ENCODE measurements around the gene PRKD1. TPM values are rescaled to one million over a fixed set of nuclear protein-coding genes. Genes with fewer than 3 reads are reported as not detected.
A peak's percentile ranks its signal among the peaks of the same experiment; 100 is the strongest.

The PRKD1 gene
- total and polyA plus RNA-seq, 2 donors = 2.5 to 5.6 TPM

GRCh38 chr14:29908652-29909577, 18.7 kb downstream of the PRKD1 start:
- Histone ChIP-seq H3K4me1 (ENCODE audit: control insufficient read depth in 2 of 2, insufficient read depth in 2 of 2, low read length in 2 of 2) (no peaks in the 10 kb centered on the region), H3K4me3 (ENCODE audit: low read length in 2 of 2) (no peak overlapping the region), H3K36me3 (ENCODE audit: control insufficient read depth in 2 of 2, insufficient read depth in 2 of 2, low read length in 1 of 2) (no peaks in the 10 kb centered on the region), H3K9me3 (ENCODE audit: control insufficient read depth in 2 of 2, insufficient read depth in 1 of 2, low read length in 1 of 2) (peaks cover 0 to 4% of the 10 kb centered on the region in 2 donors), H3K27me3 (ENCODE audit: control insufficient read depth in 2 of 2, insufficient read depth in 1 of 2, low read length in 1 of 2) (no peaks in the 10 kb centered on the region), H3K27ac (ENCODE audit: low read depth in 1 of 2, low read length in 1 of 2) (no peak overlapping the region)
- WGBS = 92% methylated on average over 26 of the region's 26 CpGs
- no peak for DNase-seq (ENCODE audit: low read depth in 6 of 9, low spot score in 9 of 9)

GRCh38 chr14:29906256-29906870, 21.3 kb downstream of the PRKD1 start:
- no peaks in the 10 kb centered on the region for H3K4me1 ChIP-seq (ENCODE audit: control insufficient read depth in 2 of 2, insufficient read depth in 2 of 2, low read length in 2 of 2)
- H3K27me3 ChIP-seq (ENCODE audit: control insufficient read depth in 2 of 2, insufficient read depth in 1 of 2, low read length in 1 of 2) = no peaks in the 10 kb centered on the region
- no peak overlapping the region for H3K4me3 ChIP-seq (ENCODE audit: low read length in 2 of 2)
- H3K27ac ChIP-seq (ENCODE audit: low read depth in 1 of 2, low read length in 1 of 2) = no peak overlapping the region
- WGBS = 91% methylated on average over 3 of the region's 3 CpGs
- peaks cover 0 to 4% of the 10 kb centered on the region in 2 donors for H3K9me3 ChIP-seq (ENCODE audit: control insufficient read depth in 2 of 2, insufficient read depth in 1 of 2, low read length in 1 of 2)
- DNase-seq (ENCODE audit: low read depth in 6 of 9, low spot score in 9 of 9) = peak in 1 of 9 donors; percentile 29
- no peaks in the 10 kb centered on the region for H3K36me3 ChIP-seq (ENCODE audit: control insufficient read depth in 2 of 2, insufficient read depth in 2 of 2, low read length in 1 of 2)

DNA sequence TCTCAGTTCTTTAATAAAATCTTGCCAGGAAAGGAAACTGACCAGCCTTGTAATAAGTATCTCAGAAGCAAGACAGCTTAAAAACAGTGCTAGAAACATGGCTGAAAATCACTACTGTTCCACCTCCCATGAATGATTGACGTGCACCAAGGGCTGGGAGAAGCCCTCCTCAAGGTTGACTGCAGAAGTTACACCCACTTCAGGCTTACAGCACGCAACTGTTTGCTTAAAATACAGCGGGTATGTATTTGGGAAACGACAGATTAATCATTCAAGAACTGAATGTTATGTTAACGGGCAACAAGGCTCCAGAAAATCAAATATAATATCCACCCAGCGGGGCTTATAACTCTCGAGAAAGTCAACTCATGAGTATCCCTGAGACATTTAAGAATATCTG, 22.1 kb downstream of the PRKD1 start:
- no peaks in the 10 kb centered on the region for H3K27me3 ChIP-seq (ENCODE audit: control insufficient read depth in 2 of 2, insufficient read depth in 1 of 2, low read length in 1 of 2)
- no peak overlapping the region for H3K4me3 ChIP-seq (ENCODE audit: low read length in 2 of 2)
- no peaks in the 10 kb centered on the region for H3K36me3 ChIP-seq (ENCODE audit: control insufficient read depth in 2 of 2, insufficient read depth in 2 of 2, low read length in 1 of 2)
- peaks cover 0 to 4% of the 10 kb centered on the region in 2 donors for H3K9me3 ChIP-seq (ENCODE audit: control insufficient read depth in 2 of 2, insufficient read depth in 1 of 2, low read length in 1 of 2)
- DNase-seq (ENCODE audit: low read depth in 6 of 9, low spot score in 9 of 9) = no peak
- no peaks in the 10 kb centered on the region for H3K4me1 ChIP-seq (ENCODE audit: control insufficient read depth in 2 of 2, insufficient read depth in 2 of 2, low read length in 2 of 2)
- H3K27ac ChIP-seq (ENCODE audit: low read depth in 1 of 2, low read length in 1 of 2) = no peak overlapping the region
- 90% methylated on average over 7 of the region's 7 CpGs for WGBS

GRCh38 chr14:29900609-29901350, 26.9 kb downstream of the PRKD1 start:
- Histone ChIP-seq H3K9me3 (ENCODE audit: control insufficient read depth in 2 of 2, insufficient read depth in 1 of 2, low read length in 1 of 2) (no peaks in the 10 kb centered on the region), H3K4me1 (ENCODE audit: control insufficient read depth in 2 of 2, insufficient read depth in 2 of 2, low read length in 2 of 2) (no peaks in the 10 kb centered on the region), H3K4me3 (ENCODE audit: low read length in 2 of 2) (no peak overlapping the region), H3K27ac (ENCODE audit: low read depth in 1 of 2, low read length in 1 of 2) (no peak overlapping the region), H3K27me3 (ENCODE audit: control insufficient read depth in 2 of 2, insufficient read depth in 1 of 2, low read length in 1 of 2) (no peaks in the 10 kb centered on the region), H3K36me3 (ENCODE audit: control insufficient read depth in 2 of 2, insufficient read depth in 2 of 2, low read length in 1 of 2) (no peaks in the 10 kb centered on the region)
- 87% methylated on average over 4 of the region's 4 CpGs for WGBS
- DNase-seq (ENCODE audit: low read depth in 6 of 9, low spot score in 9 of 9) = no peak

DNA sequence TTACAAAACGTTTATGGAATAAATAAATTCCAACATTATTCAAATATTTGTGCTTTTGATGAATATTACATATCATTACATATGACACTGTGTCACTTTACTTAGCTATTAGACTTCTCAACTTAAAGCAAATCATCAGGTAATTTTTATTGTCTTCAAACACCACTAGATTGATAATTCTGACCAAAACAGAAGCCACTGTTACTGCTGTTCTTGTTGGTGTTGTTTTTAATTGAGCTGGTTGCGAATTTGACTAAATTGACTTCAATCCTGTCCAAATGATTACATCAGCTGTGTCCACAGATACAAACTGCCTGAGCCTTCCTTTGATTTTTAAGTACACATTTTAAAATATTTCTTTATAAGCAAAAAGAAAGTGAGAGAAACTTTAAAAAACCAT, 29.2 kb downstream of the PRKD1 start:
- DNase-seq (ENCODE audit: low read depth in 6 of 9, low spot score in 9 of 9) = no peak
- Histone ChIP-seq H3K4me3 (ENCODE audit: low read length in 2 of 2) (no peak overlapping the region), H3K27me3 (ENCODE audit: control insufficient read depth in 2 of 2, insufficient read depth in 1 of 2, low read length in 1 of 2) (no peaks in the 10 kb centered on the region), H3K36me3 (ENCODE audit: control insufficient read depth in 2 of 2, insufficient read depth in 2 of 2, low read length in 1 of 2) (no peaks in the 10 kb centered on the region), H3K9me3 (ENCODE audit: control insufficient read depth in 2 of 2, insufficient read depth in 1 of 2, low read length in 1 of 2) (no peaks in the 10 kb centered on the region), H3K4me1 (ENCODE audit: control insufficient read depth in 2 of 2, insufficient read depth in 2 of 2, low read length in 2 of 2) (no peaks in the 10 kb centered on the region), H3K27ac (ENCODE audit: low read depth in 1 of 2, low read length in 1 of 2) (no peak overlapping the region)
- 77% methylated on average over 2 of the region's 2 CpGs for WGBS

DNA sequence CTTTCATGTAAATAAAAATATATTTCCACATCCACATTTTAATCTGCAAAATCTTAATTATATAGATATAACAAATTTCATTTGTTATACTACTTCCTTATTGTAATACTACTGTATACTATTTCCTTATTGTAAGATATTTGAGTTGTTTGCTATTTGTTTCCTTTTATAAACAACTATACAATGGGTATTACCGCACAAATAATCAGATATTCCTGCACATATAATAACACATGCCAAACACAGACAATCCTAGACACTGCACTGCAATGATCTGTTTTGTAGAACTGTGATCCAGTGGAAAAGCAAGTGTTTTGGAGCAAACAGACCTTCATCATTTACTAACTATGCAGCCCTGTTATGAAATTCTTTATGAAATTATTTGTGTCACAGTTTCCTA, 30.5 kb downstream of the PRKD1 start:
- H3K4me1 ChIP-seq (ENCODE audit: control insufficient read depth in 2 of 2, insufficient read depth in 2 of 2, low read length in 2 of 2) = no peaks in the 10 kb centered on the region
- H3K9me3 ChIP-seq (ENCODE audit: control insufficient read depth in 2 of 2, insufficient read depth in 1 of 2, low read length in 1 of 2) = no peaks in the 10 kb centered on the region
- H3K4me3 ChIP-seq (ENCODE audit: low read length in 2 of 2) = no peak overlapping the region
- no peak overlapping the region for H3K27ac ChIP-seq (ENCODE audit: low read depth in 1 of 2, low read length in 1 of 2)
- DNase-seq (ENCODE audit: low read depth in 6 of 9, low spot score in 9 of 9) = no peak
- H3K36me3 ChIP-seq (ENCODE audit: control insufficient read depth in 2 of 2, insufficient read depth in 2 of 2, low read length in 1 of 2) = no peaks in the 10 kb centered on the region
- WGBS = 92% methylated on average over 1 of the region's 1 CpG
- no peaks in the 10 kb centered on the region for H3K27me3 ChIP-seq (ENCODE audit: control insufficient read depth in 2 of 2, insufficient read depth in 1 of 2, low read length in 1 of 2)

GRCh38 chr14:29896354-29896821, 31.3 kb downstream of the PRKD1 start:
- Histone ChIP-seq H3K4me3 (ENCODE audit: low read length in 2 of 2) (no peak overlapping the region), H3K27me3 (ENCODE audit: control insufficient read depth in 2 of 2, insufficient read depth in 1 of 2, low read length in 1 of 2) (no peaks in the 10 kb centered on the region), H3K4me1 (ENCODE audit: control insufficient read depth in 2 of 2, insufficient read depth in 2 of 2, low read length in 2 of 2) (no peaks in the 10 kb centered on the region), H3K9me3 (ENCODE audit: control insufficient read depth in 2 of 2, insufficient read depth in 1 of 2, low read length in 1 of 2) (no peaks in the 10 kb centered on the region), H3K36me3 (ENCODE audit: control insufficient read depth in 2 of 2, insufficient read depth in 2 of 2, low read length in 1 of 2) (no peaks in the 10 kb centered on the region), H3K27ac (ENCODE audit: low read depth in 1 of 2, low read length in 1 of 2) (no peak overlapping the region)
- DNase-seq (ENCODE audit: low read depth in 6 of 9, low spot score in 9 of 9) = no peak
- WGBS = 91% methylated on average over 4 of the region's 4 CpGs

DNA sequence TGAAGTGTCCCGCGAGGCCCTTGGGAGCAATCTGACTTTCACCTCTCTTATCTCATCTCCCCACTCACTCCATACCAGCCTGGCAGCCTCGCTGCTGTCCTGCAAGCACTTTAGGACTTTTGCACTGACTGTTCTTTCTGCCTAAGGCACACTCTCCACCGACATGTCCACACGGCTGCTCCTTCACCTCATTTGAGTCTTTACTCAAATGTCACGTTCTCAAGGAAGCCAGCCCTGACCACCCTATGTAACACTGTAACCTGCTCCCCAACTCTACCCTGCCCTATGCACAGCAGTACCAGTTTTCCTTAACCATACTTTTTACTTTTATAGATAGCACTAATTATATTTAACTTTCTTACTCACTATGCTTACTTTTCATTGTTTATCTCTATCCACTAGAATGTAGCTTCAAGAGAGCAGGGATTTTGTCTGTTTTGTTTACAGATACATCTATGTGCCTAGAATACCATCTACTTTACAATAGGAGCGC, 32.0 kb downstream of the PRKD1 start:
- no peak for DNase-seq (ENCODE audit: low read depth in 6 of 9, low spot score in 9 of 9)
- WGBS = 85% methylated on average over 7 of the region's 7 CpGs
- H3K27ac ChIP-seq (ENCODE audit: low read depth in 1 of 2, low read length in 1 of 2) = no peak overlapping the region

More for the DNA sequence above, 32.0 kb downstream of the PRKD1 start:
- Histone ChIP-seq H3K4me1 (ENCODE audit: control insufficient read depth in 2 of 2, insufficient read depth in 2 of 2, low read length in 2 of 2) (no peaks in the 10 kb centered on the region), H3K4me3 (ENCODE audit: low read length in 2 of 2) (no peak overlapping the region), H3K36me3 (ENCODE audit: control insufficient read depth in 2 of 2, insufficient read depth in 2 of 2, low read length in 1 of 2) (no peaks in the 10 kb centered on the region), H3K27me3 (ENCODE audit: control insufficient read depth in 2 of 2, insufficient read depth in 1 of 2, low read length in 1 of 2) (no peaks in the 10 kb centered on the region), H3K9me3 (ENCODE audit: control insufficient read depth in 2 of 2, insufficient read depth in 1 of 2, low read length in 1 of 2) (no peaks in the 10 kb centered on the region)
